Gastroesophageal sphincter (tissue), 3 donors: ENCODE measurements around the gene ZBTB20.

Experiments
- EP300 ChIP-seq: sonication (generic); formaldehyde crosslinking; IDR thresholded peaks from one replicate; pipeline ENCODE4 v1.6.1; 2017; ENCODE audit warnings: antibody characterized with exemption, mild to moderate bottlenecking
- POLR2A ChIP-seq, 2 donors: fragments of 450-650 bp; IDR thresholded peaks; one replicate each; pipeline ENCODE4 v1.6.1; 2017; ENCODE audit warnings: antibody characterized with exemption in 2 of 2, mild to moderate bottlenecking in 2 of 2, moderate library complexity in 1 of 2
- POLR2AphosphoS5 ChIP-seq: sonication (generic); formaldehyde crosslinking; IDR thresholded peaks from one replicate; pipeline ENCODE4 v1.6.1; 2017; ENCODE audit warnings: antibody characterized with exemption
- TF ChIP-seq, protein P1 (sequence below), 4 experiments: fragments of 200-600 bp in 2 of 4; fragments of 450-650 bp in 2 of 4; sonication (generic) in 1 of 4; IDR thresholded peaks; one replicate each; pipeline ENCODE4 v1.5.1; 2017 to 2019; ENCODE audit warnings: antibody characterized with exemption in 4 of 4, mild to moderate bottlenecking in 2 of 4, moderate library complexity in 2 of 4

DNA sequence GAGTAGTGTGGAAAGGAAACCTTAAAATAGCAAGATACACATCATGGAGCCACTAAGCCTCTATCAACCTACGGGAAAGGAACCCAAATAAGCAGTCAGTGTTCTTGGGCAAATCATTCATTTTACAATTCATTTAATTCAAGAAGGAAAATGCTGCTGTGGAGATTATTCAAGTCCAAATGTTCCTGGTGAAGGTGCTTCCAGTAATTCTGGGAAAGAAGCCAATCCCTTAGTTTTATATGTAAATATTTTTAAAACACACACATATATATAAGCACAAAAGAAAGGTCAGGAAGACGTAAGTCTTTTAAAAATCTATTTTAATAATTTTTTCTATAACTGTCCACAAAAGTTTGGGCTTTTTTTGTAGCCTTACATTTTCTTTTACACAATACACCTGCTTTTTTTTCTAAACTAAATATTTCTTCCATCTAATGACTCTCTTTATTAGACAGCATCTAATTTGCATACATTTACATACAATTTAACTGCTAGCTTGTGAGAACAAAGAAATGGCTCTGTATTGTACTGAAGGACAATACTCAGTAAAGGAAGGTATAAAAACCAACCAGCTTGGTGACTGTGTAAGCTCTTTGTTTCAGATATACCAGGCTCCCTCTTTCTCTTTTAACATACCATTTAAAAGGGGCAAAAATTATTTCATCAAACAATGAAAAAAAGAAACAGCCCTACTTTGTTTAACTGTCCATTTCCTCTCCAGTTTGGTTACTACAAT is 269.5 kb downstream of the ZBTB20 start:
- TF ChIP-seq, protein P1, sequence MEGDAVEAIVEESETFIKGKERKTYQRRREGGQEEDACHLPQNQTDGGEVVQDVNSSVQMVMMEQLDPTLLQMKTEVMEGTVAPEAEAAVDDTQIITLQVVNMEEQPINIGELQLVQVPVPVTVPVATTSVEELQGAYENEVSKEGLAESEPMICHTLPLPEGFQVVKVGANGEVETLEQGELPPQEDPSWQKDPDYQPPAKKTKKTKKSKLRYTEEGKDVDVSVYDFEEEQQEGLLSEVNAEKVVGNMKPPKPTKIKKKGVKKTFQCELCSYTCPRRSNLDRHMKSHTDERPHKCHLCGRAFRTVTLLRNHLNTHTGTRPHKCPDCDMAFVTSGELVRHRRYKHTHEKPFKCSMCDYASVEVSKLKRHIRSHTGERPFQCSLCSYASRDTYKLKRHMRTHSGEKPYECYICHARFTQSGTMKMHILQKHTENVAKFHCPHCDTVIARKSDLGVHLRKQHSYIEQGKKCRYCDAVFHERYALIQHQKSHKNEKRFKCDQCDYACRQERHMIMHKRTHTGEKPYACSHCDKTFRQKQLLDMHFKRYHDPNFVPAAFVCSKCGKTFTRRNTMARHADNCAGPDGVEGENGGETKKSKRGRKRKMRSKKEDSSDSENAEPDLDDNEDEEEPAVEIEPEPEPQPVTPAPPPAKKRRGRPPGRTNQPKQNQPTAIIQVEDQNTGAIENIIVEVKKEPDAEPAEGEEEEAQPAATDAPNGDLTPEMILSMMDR (IDR thresholded peaks at IDR 0.05) = no peak
- TF ChIP-seq EP300 (no peak), POLR2A (IDR thresholded peaks at IDR 0.05) (no peak), POLR2AphosphoS5 (peak; percentile 57)
